GM19463 (cell line): Measurements from ENCODE around the gene EHBP1.
A peak's percentile ranks its signal among the peaks of the same experiment; 100 is the strongest.
"Not testable (repeated sequence)": the region's sequence is repeated elsewhere in the genome, so short reads cannot be mapped to it uniquely, and the experiment has no call there.

Experiments
- ATAC-seq: cut with Tn5 transposase; IDR thresholded peaks from one replicate; pipeline ENCODE4 v1.9.1; 2021; ENCODE audit warnings: mild to moderate bottlenecking, moderate library complexity; ENCODE audit not compliant: unreplicated experiment

EHBP1 gene

DNA sequence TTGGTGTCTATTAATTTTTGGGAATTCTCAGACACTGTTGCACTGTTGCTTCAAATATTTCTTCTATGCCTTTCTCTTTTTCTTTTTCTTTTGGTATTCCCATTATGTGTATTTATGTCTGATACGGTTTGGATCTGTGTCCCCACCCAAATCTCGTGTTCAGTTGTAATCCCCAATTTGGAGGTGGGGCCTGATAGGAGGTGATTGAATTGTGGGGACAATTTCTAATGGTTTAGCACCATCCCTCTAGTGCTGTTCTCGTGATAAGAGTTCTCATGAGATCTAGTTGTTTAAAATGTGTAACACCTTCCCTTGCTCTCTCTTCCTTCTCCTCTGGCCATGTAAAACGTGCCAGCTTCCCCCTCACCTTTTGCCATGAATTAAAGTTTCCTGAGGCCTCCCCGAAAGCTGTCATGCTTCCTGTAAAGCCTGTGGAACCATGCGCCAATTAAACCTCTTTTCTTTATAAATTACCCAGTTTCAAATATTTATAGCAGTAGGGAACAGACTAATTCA is 26.8 kb downstream of the EHBP1 start:
- ATAC-seq: no peak

DNA sequence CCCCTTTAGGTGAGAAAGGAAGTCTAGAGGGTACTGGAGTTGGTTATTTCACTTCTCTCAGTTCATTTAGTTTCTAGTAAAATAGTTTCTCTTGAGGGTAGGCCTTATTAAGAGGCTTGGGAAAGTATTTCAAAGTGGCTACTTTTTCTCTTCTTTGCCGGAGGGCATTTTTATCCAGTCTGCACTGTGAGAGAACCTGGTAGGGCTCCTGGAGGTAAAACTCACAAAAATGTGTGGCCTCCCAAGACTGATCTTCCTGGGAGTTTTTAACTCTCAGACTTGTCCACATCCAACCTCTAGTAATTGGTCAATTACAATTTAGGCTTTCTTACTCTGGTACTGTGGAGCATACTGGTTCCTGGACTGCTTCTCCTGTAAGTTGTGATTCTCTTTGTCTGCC is 28.0 kb downstream of the EHBP1 start:
- ATAC-seq: no peak

DNA sequence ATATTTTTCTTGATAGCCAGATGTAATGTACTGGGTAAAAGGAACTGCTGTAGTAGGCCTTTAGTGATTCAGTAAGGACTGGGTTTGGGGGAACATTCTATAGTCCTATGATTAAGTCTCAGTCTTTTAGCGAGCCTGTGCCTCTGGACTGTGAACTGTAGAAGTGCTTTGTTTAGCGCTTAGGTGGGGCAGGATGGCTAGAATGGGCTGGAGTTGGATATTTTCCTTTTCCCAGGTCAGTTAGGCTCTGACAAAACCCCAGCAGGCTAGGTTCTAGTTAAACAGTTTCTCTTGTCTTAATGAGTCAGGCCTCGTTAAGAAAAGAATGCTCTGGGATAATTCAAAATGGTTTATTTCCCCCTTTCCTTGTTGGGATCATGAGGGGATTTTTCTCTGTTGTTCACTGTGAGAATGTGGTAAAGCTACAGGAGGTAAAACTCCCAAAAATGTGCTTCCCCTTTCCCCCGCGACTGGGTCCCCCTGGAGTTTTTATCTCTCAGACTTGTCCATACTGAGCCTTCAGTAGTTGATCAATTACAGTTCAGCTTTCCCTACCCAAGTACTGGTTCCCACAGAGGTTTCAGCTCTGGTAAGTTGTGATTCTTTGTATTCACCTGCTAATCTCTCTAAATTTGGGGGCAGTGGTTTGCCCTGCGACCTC is 31.5 kb downstream of the EHBP1 start:
- peak; percentile 43 for ATAC-seq

- ATAC-seq: no peak
These were observed 33.7 kb downstream of the EHBP1 start for GRCh38 chr2:62738981-62739936.

GRCh38 chr2:62740221-62740620 is 34.7 kb downstream of the EHBP1 start:
- no peak for ATAC-seq

DNA sequence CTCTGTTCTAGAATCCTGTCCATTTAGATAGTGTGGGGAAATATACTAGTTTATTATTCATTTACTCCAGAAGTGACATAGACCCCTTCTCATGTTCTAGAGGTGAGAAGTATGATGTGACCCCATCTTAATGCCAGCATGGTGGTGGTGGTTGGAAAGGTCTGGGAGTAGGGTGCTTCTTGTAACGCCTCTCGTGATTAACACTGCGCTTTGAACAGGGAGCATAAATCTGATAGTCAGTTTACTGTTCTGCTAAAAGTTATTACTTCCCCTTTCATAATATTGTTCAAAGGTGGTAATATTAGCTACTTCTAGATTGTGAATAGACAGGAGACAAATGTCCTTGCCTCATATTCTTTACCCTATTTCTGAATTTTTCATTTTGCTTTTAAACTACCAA is 35.6 kb downstream of the EHBP1 start:
- ATAC-seq: no peak

- no peak for ATAC-seq
These were observed 36.6 kb downstream of the EHBP1 start for GRCh38 chr2:62741954-62742722.

GRCh38 chr2:62743506-62743905 is 38.0 kb downstream of the EHBP1 start:
- ATAC-seq: peak; percentile 47

DNA sequence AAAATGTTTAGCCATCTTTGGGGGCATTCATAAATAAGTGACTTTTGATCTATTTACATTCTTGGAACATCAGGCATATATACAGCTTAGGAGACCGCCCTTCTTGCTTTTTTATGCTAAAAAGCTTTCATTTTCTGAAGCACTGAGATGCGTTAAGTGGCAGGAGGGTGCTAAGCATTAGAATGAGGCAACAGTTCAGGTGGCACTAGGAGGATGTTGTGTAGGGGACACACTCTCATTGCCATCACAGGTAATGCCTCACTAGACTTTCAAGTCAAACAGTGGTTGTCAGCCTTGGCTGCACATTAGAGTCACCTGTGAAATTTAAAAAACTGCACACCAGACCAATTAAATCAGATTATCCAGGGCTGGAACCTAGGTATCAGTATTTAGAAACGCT is 39.1 kb downstream of the EHBP1 start:
- ATAC-seq: no peak

DNA sequence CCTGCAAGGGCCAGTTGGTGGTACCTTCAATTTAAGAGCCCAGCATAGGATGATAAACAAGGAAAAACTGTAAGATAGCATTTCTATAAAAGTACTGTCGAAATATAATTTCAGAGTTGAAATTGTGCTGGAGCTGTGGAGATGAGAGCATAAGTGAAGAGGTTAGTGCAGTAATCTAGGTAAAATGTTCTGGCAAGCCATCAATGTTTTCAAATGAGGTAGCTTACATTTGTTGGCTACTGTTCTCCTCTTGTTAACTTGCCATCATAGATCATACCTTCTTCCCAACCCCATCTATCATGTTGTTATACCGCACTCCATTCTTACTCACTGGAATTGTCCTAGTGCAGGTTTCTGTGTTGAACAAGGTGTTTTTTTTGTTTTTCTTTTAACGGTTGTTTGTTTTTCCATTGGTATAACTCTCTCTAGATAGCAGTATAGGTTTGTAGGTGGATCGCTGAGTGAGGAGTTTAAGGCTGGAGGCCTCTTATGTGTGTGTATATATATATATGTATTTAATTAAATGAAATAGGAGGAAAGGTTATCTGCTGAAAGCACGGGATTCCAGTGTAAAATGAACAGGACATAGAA is 40.5 kb downstream of the EHBP1 start:
- no peak for ATAC-seq

DNA sequence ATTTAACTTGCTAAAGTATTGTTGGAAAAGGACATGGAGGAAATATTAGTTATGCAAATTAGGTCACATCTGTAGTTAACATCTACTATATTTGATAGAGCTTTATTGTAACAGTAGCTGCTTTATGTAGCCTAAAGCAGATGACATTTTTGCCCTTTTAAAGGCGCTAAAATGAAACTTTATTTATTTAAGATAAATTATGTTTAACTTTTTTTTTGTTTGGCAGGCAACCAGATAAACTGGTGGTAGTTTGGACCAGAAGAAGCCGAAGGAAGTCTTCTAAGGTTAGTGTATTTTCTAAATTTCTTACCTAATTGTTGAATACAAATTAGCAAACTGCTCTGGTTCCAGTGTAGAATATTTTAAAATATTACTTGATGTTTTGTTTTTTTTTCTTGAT is 41.7 kb downstream of the EHBP1 start:
- ATAC-seq: no peak

GRCh38 chr2:62747876-62748275 is 42.4 kb downstream of the EHBP1 start:
- no peak for ATAC-seq

DNA sequence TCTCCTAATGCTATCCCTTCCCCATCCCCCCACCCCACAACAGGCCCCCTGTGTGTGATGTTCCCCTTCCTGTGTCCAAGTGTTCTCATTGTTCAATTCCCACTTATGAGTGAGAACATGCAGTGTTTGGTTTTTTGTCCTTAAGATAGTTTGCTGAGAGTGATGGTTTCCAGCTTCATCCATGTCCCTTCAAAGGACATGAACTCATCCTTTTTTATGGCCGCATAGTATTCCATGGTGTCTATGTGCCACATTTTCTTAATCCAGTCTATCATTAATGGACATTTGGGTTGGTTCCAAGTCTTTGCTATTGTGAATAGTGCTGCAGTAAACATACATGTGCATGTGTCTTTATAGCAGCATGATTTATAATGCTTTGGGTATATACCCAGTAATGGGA is 43.6 kb downstream of the EHBP1 start:
- ATAC-seq: not testable (repeated sequence)

DNA sequence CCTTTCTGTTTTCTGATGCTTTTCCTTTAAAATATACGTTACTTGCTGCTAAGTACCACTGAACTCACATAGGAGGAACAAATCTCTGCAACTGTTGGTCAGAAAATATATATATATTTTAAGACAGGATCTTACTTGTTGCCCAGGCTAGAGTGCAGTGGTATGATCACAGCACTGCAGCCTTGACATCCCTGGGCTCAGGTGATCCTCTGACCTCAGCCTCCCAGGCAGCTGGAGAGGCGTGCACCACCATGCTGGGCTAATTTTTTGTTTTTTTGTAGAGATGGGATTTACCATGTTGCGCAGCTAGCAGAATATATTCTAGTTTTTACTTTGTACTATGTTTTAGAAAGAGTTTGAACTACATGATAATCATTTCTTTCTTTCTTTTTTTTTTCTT is 51.5 kb downstream of the EHBP1 start:
- ATAC-seq: no peak

GRCh38 chr2:62760026-62760425 is 54.5 kb downstream of the EHBP1 start:
- no peak for ATAC-seq

DNA sequence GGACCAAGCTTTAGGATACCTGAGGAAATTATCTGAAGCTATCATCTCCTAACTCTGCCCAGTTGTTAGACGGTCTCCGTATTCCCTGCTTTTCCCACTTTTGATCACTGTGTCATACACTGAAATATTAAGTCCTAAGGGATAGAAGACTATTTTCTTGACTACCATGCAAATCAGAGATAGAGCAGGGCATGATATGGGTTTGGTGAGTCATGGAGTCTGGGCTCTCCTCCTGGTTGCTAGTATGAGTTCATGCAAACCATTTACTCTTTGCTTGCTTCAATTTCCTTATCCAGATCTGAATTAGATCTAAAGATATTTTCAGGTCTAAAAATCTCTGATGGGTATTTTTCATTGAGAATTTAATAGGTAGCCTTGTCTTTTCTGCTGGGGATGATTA is 55.0 kb downstream of the EHBP1 start:
- ATAC-seq: no peak

DNA sequence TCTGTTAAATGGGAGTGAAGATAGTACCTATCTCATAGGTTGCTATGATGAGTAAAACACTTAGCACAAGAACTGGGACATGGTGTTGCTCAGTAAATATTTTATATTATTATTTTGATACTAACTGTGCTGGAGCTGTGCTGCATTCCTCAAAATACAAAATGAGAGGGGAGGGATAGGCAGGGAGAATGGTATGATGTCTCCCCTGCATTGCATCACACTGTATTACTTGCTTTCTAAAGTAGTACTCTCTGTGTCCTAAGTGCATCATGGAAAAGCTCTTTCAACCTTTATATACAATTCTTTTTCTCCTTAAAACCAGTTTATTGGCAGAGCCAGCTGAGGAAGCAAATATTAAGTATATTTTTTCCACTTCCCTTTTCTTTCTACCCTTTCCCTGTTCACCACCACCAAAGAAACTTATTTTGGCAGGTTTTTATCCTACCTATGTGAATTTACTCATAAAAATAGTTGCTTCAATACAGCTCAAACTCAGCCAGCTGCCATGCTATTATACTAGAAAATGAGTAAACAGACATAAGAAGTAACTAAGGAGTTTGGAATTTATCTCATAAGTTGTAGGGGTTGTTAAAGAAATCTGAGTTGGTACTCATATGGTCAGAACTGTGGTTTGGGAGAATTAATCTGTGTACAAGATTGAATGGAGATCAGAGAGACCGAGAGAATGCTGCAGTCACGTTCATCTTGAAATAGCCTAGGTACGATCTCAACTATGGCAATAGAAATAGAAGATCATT is 60.3 kb downstream of the EHBP1 start:
- ATAC-seq: no peak

GRCh38 chr2:62768615-62769014 is 63.1 kb downstream of the EHBP1 start:
- no peak for ATAC-seq

GRCh38 chr2:62770629-62771028 is 65.1 kb downstream of the EHBP1 start:
- no peak for ATAC-seq
